Cardiac fibroblast (primary cell): Measurements from ENCODE around the gene SDK1.

Source experiments
- DNase-seq, 2 donors: peaks; one replicate each; pipeline versions ENCODE4 v3.0.0 to v3.0.0-alpha.2; 2010; ENCODE audit warnings: low read depth in 2 of 2
- H3K4me3 ChIP-seq, 2 donors: replicated peaks in 1 of 2; 1 replicate in 1 of 2; 2 replicates in 1 of 2; pipeline ENCODE4 v1.5.1; 2011; ENCODE audit warnings: low read depth in 2 of 2, low read length in 2 of 2, mild to moderate bottlenecking in 2 of 2, moderate library complexity in 1 of 2
- TF ChIP-seq, protein P1 (sequence below): IDR thresholded peaks from one replicate; pipeline ENCODE4 v1.5.1; 2011; ENCODE audit warnings: low read depth, mild to moderate bottlenecking, low read length, inconsistent platforms

The SDK1 gene

DNA sequence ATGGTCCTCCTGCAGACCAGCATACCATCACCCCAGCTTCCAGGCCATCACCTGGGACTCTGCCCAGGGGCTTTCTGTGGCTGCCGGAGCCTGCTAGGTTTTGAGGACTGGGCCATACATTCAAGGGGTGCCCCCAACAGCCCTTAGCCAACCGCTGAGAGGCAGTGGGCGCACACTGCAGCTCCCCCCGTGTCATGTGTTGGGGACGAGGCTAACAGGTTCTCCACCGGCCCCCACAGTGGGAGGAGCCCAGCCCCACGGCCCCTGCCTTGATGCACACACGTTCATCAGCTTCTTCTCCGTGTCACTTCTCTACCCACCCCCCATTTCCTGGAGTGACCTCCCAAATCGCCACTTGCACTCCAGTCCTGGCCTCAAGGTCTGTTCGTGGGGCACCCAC lies 837.8 kb downstream of the SDK1 start:
- TF ChIP-seq, protein P1, sequence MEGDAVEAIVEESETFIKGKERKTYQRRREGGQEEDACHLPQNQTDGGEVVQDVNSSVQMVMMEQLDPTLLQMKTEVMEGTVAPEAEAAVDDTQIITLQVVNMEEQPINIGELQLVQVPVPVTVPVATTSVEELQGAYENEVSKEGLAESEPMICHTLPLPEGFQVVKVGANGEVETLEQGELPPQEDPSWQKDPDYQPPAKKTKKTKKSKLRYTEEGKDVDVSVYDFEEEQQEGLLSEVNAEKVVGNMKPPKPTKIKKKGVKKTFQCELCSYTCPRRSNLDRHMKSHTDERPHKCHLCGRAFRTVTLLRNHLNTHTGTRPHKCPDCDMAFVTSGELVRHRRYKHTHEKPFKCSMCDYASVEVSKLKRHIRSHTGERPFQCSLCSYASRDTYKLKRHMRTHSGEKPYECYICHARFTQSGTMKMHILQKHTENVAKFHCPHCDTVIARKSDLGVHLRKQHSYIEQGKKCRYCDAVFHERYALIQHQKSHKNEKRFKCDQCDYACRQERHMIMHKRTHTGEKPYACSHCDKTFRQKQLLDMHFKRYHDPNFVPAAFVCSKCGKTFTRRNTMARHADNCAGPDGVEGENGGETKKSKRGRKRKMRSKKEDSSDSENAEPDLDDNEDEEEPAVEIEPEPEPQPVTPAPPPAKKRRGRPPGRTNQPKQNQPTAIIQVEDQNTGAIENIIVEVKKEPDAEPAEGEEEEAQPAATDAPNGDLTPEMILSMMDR: no peak
- H3K4me3 ChIP-seq: no peak overlapping the region
- DNase-seq: no peak

DNA sequence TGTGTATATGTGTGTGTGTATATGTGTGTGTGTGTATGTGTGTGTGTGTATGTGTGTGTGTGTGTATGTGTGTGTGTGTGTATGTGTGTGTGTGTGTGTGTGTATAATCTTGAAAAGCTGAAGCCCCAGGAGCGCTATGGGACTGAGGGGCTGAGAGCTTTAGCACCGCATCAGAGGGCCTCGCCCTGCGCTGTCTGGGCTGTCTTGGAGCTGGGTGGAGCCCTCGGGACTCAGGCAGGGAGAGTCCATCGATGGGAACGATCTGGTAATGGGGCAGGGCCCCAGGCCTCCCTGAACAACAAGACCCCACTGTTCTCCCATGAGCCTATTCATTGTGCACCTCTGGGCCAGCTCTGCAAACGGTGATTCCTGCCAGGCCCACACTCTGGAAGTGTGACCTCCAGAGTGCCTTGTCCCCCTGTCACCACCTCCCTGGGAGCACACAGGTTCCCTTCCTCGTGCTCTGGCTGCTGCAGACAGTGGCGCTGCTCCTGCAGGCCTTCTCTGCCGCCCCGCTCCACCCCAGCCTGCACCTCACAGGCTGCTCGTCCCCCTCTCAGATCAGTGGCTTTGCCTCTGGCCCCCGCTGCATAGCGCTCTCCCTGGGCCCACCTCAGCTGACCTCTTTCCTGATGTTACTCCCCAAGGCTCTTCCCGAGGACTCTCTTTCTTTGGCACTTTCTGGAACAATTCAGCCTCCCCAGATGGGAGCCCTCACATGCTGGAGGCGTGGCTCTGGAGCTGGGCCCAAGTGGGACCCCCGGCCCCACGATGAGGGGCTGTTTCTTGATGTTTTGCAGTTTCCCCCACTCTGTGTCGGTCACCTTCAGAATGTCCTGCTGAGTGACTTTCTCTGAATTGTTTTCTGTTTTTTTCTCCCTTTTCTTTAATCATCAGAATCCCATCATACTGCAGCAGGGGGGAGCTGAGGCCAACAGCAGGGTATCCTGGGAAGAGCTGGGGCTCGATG lies 838.9 kb downstream of the SDK1 start:
- DNase-seq: no peak
- TF ChIP-seq, protein P1: no peak
- H3K4me3 ChIP-seq: no peak overlapping the region

DNA sequence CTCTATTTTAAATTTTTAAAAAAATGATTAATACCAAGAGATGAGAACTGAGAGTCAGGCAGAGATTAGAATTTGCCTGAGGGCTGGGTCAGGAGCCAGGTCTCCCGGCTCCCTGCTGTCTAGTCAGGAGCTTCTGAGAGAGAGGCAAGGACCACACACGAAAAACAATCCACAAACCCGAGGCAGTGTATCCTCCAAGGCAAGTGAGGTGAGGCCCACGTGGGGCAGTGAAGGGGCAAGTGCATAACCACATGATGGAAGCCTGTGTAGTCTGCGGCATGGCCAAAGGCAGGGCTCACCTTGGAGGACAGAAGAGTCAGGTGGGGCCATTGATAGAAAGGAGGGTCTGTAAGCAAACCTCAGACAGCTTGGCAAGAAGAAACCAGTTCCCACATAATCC lies 839.9 kb downstream of the SDK1 start:
- H3K4me3 ChIP-seq: no peak overlapping the region
- DNase-seq: no peak
- TF ChIP-seq, protein P1: no peak

DNA sequence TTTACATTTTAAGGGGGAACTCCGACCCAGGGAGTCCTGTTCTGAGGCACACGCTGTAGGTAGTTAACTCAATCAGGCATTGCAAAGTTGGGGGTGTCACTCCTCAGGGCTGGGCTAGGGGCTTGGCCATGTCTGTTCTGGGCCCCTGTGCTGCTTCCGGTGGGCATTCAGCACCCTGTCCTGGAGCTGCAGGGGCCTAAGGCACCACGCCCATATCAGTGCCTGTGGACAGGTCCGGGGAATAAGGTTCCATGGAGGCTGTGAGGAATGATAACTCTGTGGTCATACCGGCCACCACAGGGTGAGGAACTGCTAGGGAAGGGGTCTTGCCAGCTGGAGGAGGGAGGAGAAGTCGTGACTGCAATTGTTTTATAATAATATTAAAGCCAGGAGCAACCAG lies 842.0 kb downstream of the SDK1 start:
- H3K4me3 ChIP-seq: no peak overlapping the region
- DNase-seq: no peak
- TF ChIP-seq, protein P1: no peak

DNA sequence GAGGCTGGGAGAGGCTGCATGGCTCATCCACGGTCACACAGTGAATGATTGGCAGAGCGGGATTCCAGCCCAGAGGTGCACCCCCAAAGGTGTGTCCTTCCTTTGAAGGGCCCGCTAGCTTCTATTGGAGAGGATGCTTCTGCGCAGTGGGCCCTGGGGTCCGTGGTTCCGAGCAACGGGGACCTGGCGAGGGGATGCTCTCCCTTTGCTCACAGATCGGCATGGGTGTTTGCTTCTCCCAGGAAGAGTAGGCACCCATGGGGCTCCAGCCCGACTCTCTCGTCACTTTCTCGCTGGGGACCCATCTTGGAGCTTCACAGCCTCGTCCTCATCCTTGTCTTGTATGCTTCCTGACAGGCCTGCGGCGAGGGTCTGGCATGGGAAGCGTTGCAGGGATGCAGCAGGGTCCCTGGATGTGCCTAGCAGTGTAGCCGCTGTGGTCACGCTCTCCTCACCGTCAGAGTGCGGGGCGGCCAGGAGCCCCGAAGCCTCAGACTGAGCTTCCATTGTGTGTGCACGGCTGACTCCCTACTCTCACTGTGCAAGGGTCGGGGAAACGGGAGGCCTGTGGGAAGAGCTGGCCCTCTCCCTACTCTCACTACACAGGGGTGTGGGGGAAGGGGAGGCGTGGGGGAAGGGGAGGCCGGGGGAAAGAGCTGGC lies 842.6 kb downstream of the SDK1 start:
- no peak overlapping the region for H3K4me3 ChIP-seq
- TF ChIP-seq, protein P1: no peak
- DNase-seq: no peak

DNA sequence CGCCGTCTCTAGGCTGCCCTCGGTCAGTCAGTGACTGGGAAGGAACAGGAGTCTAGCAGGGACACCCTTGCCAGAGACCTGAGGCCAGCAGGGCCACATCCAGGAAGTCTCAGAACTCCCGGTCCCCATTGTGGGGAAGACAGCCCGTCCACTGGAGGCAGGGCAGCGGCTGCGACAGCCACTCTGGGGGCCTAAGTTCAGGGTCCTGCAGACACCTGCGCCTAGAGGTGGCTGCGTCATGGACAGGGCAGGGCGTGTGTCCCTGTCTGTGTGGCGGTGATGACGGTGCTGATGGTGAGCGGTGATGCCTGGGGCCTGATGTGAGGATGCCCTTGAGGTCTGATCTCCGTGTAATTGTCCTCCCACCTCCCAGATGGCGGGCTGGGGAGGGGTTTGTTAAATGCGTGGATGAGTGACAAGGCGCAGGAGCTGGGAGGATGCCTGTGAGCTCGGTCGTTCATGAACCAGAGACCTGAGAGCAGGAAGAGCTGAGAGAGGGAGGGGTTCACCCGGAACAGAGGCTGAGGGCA lies 843.2 kb downstream of the SDK1 start:
- TF ChIP-seq, protein P1: no peak

More for the DNA sequence above, 843.2 kb downstream of the SDK1 start:
- DNase-seq: no peak
- no peak overlapping the region for H3K4me3 ChIP-seq
